ACC112 (cell line): ENCODE data around the gene ZNF892.
"Not testable (repeated sequence)": the region's sequence is repeated elsewhere in the genome, so short reads cannot be mapped to it uniquely, and the experiment has no call there.

Source experiments
- H2AFZ ChIP-seq: fragments of 200-600 bp; sonication (generic); one replicate; pipeline ENCODE4 v1.6.0; 2017; ENCODE audit warnings: antibody characterized with exemption, low read length; ENCODE audit not compliant: unreplicated experiment
- H3K27ac ChIP-seq: fragments of 200-600 bp; sonication (generic); 2 replicates; pipeline ENCODE4 v1.5.1; 2014; ENCODE audit warnings: low read depth, mild to moderate bottlenecking, antibody characterized with exemption, low read length, moderate library complexity
- H3K27me3 ChIP-seq: fragments of 200-600 bp; sonication (generic); 2 replicates; pipeline ENCODE4 v1.6.1; 2014; ENCODE audit warnings: mild to moderate bottlenecking, antibody characterized with exemption, low read length, moderate library complexity, mixed read lengths; ENCODE audit not compliant: insufficient read depth
- H3K36me3 ChIP-seq: fragments of 200-600 bp; sonication (generic); 2 replicates; pipeline ENCODE4 v1.6.1; 2016; ENCODE audit warnings: mild to moderate bottlenecking, antibody characterized with exemption, low read length, moderate library complexity, mixed read lengths; ENCODE audit not compliant: insufficient read depth
- H3K4me1 ChIP-seq: fragments of 200-600 bp; sonication (generic); one replicate; pipeline ENCODE4 v1.6.1; 2016; ENCODE audit warnings: low read length, mixed read lengths; ENCODE audit not compliant: insufficient read depth, unreplicated experiment, control insufficient read depth
- H3K4me3 ChIP-seq: fragments of 200-600 bp; sonication (generic); 2 replicates; pipeline ENCODE4 v1.5.1; 2014; ENCODE audit warnings: mild to moderate bottlenecking, low read depth, low read length
- H3K79me2 ChIP-seq: fragments of 200-600 bp; sonication (generic); one replicate; pipeline ENCODE4 v1.6.0; 2016; ENCODE audit warnings: low read length; ENCODE audit not compliant: control insufficient read depth, unreplicated experiment, insufficient read depth

The ZNF892 gene

DNA sequence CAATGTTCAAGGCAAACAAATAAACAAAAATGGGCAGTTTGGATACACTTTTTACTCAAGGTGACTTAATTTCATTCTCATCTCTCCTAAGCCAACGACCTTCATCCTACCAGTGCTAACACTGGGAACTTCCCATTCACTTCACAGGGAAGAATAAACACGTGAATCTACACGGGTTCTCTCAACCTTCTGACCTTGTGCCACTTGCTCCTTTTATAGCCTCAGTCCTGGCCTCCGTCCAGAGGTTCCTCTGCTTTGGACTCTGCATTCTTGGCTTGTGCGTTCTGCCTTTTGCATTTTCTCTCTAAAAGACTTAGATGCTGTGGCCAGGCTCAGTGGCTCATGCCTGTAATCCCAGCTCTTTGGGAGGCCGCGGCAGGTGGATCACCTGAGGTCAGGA is 27.9 kb upstream of the ZNF892 start:
- peaks cover 55% of the 10 kb centered on the region for H3K36me3 ChIP-seq
- peaks cover 1% of the 10 kb centered on the region for H3K79me2 ChIP-seq
- H3K27me3 ChIP-seq = no peaks in the 10 kb centered on the region
- H2AFZ ChIP-seq = no peak overlapping the region
- no peak overlapping the region for H3K27ac ChIP-seq
- no peak overlapping the region for H3K4me3 ChIP-seq
- no peaks in the 10 kb centered on the region for H3K4me1 ChIP-seq

DNA sequence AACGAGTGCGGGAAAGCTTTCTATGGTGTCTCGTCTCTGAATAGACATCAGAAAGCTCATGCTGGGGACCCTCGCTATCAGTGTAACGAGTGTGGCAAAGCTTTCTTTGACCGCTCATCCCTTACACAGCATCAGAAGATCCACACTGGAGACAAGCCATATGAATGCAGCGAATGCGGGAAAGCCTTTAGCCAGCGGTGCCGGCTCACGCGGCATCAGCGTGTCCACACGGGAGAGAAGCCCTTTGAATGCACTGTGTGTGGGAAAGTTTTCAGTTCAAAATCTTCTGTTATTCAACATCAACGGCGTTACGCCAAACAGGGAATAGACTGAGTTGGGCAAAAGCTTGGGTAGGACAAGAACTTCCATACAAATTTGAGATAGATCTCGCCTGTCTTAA is 25.5 kb upstream of the ZNF892 start:
- no peaks in the 10 kb centered on the region for H3K79me2 ChIP-seq
- H3K4me3 ChIP-seq = no peak overlapping the region
- no peaks in the 10 kb centered on the region for H3K4me1 ChIP-seq
- H3K27me3 ChIP-seq = no peaks in the 10 kb centered on the region
- H2AFZ ChIP-seq = no peak overlapping the region
- peaks cover 55% of the 10 kb centered on the region for H3K36me3 ChIP-seq
- no peak overlapping the region for H3K27ac ChIP-seq

DNA sequence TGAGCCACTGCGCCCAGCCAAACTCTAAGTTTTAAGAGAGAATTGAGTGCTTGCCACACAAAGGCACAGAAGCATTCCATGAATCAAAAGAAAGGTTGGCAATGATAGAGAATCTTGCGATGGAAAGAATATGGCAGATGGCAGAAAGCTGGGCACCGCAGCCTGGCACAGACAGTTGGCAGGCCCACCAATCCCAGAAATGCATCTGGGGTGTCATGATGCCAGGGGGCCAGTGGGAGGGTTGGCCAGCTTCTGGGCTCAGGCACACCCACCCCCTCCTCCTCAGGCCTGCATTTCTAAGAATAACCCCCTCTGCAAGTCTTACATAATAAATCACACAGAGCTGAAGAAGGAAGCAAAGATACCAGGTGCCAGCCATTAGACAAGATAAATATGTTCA is 22.1 kb upstream of the ZNF892 start:
- no peaks in the 10 kb centered on the region for H3K4me1 ChIP-seq
- peaks cover 28% of the 10 kb centered on the region for H3K36me3 ChIP-seq
- no peak overlapping the region for H3K27ac ChIP-seq
- no peak overlapping the region for H3K4me3 ChIP-seq
- H2AFZ ChIP-seq = no peak overlapping the region
- H3K27me3 ChIP-seq = peaks cover 5% of the 10 kb centered on the region
- H3K79me2 ChIP-seq = no peaks in the 10 kb centered on the region

DNA sequence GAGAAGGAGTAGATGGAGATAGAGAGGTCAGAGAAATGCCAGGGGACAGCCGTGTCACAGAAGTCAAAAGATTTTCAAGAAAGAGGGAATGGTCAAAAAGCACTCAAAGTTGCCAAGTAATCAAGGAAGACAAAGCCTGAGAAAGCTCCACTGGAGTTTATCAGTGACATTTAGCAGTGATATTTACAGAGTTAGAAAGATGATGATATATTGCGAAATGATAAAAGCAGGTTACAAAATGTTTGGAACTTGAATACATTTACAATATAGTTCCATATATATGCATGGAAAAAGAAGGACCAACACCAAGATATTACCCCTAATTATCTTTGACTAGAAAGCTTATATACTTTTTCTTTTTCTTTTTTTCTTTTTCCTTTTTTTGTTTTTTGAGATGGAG is 21.3 kb upstream of the ZNF892 start:
- Histone ChIP-seq H3K27ac (no peak overlapping the region), H3K27me3 (peaks cover 13% of the 10 kb centered on the region), H2AFZ (no peak overlapping the region), H3K36me3 (peaks cover 21% of the 10 kb centered on the region), H3K4me1 (no peaks in the 10 kb centered on the region), H3K79me2 (no peaks in the 10 kb centered on the region), H3K4me3 (no peak overlapping the region)

DNA sequence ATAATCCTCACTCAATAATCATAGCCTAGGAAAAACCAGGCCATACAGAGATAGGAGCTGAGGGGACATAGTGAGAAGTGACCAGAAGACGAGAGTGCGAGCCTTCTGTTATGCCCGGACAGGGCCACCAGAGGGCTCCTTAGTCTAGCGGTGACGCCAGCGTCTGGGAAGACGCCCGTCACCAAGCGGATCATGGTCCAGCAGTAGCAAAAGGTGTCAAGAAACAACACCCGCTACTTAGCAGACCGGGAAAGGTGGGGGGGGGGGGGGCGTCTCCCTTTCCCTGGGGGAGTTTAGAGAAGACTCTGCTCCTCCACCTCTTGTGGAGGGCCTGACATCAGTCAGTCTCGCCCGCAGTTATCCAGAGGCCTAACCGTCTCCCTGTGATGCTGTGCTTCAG is 14.4 kb upstream of the ZNF892 start:
- not testable (repeated sequence) for H2AFZ ChIP-seq, H3K79me2 ChIP-seq, H3K27ac ChIP-seq, H3K36me3 ChIP-seq, H3K4me1 ChIP-seq, H3K4me3 ChIP-seq
- peaks cover 24% of the 10 kb centered on the region for H3K27me3 ChIP-seq

DNA sequence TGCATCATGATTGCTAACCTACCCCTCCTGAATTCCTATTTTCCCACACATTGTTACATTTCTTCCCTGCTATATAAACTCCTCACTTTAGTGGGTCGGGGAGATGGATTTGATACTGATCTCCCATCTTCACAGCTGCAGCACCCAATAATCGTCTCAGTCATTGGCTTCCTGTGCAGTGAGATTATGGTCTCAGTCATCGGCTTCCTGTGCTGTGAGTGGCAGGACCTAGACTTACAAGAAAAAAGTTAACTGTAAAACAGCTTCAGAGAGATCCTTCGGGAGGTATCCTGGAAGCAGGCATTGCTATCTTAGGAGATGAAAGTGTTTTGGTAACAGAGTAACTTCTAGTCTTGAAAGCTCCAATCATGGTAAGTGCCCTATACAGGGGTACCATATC is 3.4 kb upstream of the ZNF892 start:
- no peak overlapping the region for H3K4me3 ChIP-seq
- no peaks in the 10 kb centered on the region for H3K79me2 ChIP-seq
- peaks cover 14% of the 10 kb centered on the region; the same call in 1 of the 2 replicates for H3K27me3 ChIP-seq
- no peak overlapping the region for H2AFZ ChIP-seq
- peaks cover 6% of the 10 kb centered on the region; the same call in 1 of the 2 replicates for H3K36me3 ChIP-seq
- H3K27ac ChIP-seq = no peak overlapping the region
- peaks cover 8% of the 10 kb centered on the region for H3K4me1 ChIP-seq

DNA sequence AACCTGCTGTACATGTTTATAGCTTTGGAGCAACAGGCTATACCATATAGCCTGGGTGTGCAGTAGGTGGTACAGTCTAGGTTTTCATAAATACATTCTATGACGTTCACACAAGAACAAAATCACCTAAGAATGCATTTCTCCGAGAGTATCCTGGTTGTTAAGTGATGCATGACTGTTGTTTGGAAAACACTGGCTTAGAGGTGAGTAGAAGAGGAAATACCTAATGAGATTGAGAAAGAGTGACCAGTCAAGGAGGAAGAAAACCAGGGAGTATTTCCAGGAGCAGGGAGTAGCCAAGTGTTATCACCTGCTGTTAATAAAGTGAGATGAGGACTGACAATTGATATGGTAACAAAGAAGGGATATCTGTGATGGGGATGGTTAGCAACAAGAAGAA is 2.9 kb upstream of the ZNF892 start:
- no peaks in the 10 kb centered on the region for H3K79me2 ChIP-seq
- H3K4me3 ChIP-seq = no peak overlapping the region
- H3K4me1 ChIP-seq = peaks cover 8% of the 10 kb centered on the region
- H2AFZ ChIP-seq = no peak overlapping the region
- peaks cover 11% of the 10 kb centered on the region for H3K36me3 ChIP-seq
- H3K27ac ChIP-seq = no peak overlapping the region
- H3K27me3 ChIP-seq = peaks cover 9% of the 10 kb centered on the region; the same call in 1 of the 2 replicates

DNA sequence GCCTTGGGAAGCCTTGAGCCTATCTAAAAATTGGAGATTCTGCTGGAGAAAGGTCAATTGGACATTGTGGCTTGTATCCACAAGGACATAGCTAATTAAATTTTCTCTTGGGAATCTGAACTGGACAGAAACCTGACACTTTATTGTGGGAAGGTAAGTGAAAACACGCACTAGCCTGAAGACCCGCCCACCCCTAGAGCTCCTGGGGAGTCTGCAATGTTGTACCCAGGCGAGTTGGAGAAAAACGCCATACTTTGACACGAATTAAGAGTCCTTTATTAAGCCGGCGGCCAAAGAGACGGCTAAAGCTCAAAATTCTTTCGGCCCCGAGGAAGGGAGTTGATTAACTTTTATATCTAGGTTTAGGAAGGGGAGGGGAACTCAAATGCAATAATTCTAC is 1.2 kb upstream of the ZNF892 start:
- Histone ChIP-seq H3K27ac (no peak overlapping the region), H3K4me1 (peaks cover 8% of the 10 kb centered on the region), H3K27me3 (no peaks in the 10 kb centered on the region), H3K79me2 (no peaks in the 10 kb centered on the region), H3K36me3 (peaks cover 24% of the 10 kb centered on the region), H2AFZ (no peak overlapping the region), H3K4me3 (peak overlapping the region; percentile 78)

DNA sequence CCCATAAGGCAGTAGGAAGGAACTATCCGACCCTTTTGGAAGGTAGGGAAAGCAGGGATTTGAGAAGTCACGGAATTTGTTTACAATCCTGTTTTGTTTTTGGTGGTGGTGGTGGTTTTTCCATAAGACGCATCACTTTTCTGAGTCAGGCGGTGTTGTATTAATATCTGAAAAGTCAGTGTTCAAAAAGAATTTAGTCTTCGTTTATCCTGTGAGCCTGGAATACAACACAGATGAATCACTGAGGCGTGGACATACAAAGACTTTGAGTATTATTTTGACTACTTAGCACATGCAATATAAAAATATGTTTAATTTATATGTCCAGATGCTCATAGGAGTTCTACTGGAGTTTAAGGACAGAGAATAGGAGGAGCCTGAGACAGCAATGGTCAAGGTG is 785 bp downstream of the ZNF892 start:
- no peaks in the 10 kb centered on the region for H3K79me2 ChIP-seq
- H3K27me3 ChIP-seq = no peaks in the 10 kb centered on the region
- peaks cover 8% of the 10 kb centered on the region for H3K4me1 ChIP-seq
- H3K27ac ChIP-seq = peak overlapping the region; percentile 46; the same call in 1 of the 2 replicates
- peaks cover 44% of the 10 kb centered on the region for H3K36me3 ChIP-seq
- peak overlapping the region; percentile 95 for H2AFZ ChIP-seq
- H3K4me3 ChIP-seq = peak overlapping the region; percentile 78

DNA sequence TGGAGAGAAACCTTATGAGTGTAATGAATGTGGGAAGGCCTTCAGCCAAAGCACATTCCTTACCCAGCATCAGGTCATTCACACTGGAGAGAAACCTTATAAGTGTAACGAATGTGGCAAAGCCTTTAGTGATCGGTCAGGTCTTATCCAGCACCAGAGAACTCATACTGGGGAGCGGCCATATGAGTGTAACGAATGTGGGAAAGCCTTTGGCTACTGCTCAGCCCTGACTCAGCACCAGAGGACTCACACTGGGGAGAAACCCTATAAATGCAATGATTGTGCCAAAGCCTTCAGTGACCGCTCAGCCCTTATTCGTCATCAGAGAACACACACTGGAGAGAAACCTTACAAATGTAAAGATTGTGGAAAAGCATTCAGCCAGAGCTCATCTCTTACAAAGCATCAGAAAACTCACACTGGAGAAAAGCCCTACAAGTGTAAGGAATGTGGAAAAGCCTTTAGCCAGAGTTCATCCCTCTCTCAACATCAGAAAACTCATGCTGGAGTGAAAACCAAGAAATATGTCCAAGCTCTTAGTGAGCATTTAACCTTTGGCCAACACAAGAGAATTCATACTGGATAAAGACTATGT is 7.8 kb downstream of the ZNF892 start:
- no peak overlapping the region for H3K4me3 ChIP-seq
- H3K27ac ChIP-seq = no peak overlapping the region
- peaks cover 87% of the 10 kb centered on the region for H3K36me3 ChIP-seq
- no peaks in the 10 kb centered on the region for H3K4me1 ChIP-seq
- H3K79me2 ChIP-seq = no peaks in the 10 kb centered on the region
- H2AFZ ChIP-seq = no peak overlapping the region
- H3K27me3 ChIP-seq = no peaks in the 10 kb centered on the region

DNA sequence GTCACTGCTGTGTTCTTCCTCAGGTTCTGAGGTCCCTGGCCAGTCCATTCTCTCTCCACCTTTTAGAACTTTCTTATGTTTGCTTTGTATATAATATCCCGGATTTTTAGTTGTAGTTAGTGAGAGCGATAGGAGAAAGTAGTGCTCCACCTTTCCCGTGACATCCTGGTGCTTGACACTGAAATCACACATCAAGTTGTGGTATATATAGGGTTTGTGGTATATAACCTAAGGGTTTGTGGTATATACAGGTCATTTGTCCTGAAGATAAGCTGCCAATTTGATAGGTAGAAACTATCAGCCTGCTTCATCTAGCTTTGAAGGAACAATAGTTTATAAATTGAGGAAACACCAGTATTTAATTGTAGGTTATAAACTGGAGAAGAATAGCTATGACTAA is 13.1 kb downstream of the ZNF892 start:
- no peaks in the 10 kb centered on the region for H3K27me3 ChIP-seq
- H3K4me1 ChIP-seq = no peaks in the 10 kb centered on the region
- peaks cover 58% of the 10 kb centered on the region for H3K36me3 ChIP-seq
- no peak overlapping the region for H3K4me3 ChIP-seq
- no peaks in the 10 kb centered on the region for H3K79me2 ChIP-seq
- no peak overlapping the region for H2AFZ ChIP-seq
- no peak overlapping the region for H3K27ac ChIP-seq
